ENCODE measurements around the gene SFMBT2. TPM values are rescaled to one million over a fixed set of nuclear protein-coding genes. Genes with fewer than 3 reads are reported as not detected.
A peak's percentile ranks its signal among the peaks of the same experiment; 100 is the strongest.

SFMBT2 gene
- total and polyA plus RNA-seq, 9 donors, result 6.1 to 9.8 (median 7.7) TPM

DNA sequence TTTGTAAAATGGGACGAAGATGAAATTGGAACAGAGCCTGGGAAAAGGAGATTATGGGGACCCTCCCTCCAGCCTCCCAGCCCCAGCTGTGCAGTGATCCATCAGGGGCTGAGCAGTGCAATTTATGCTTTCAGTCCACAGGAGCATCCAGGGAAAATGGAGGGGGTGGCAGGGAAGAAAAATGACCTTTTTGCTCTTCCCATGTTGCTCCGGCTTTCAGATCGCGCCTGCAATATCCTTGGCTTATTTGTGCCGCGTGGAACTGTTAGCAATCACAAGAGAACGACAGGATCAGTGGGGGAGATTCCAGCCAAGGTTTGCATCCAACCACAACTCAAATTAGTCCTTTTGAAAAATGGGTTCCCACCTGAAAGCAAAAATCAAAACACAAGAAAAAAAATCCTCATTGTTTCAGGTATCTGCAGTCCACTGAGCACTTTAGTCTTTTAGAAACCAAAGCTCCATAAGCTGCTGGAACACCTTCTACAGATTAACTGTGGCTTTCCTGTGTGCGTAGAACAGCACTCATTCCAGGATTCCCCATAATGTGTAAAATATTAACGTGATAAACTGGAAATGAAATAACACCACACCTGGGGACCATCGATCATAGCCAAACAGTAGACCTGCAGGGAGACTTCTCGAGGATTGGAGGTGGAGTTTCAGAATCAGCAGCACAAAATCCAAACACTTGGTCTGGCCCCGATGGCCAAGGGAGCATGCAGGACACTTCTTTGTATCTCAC is 30.7 kb upstream of the SFMBT2 start:
- H3K9me3 ChIP-seq (replicated peaks; ENCODE audit: control insufficient read depth, low read depth, low read length), result no peaks in the 10 kb centered on the region
- H3K27me3 ChIP-seq (ENCODE audit: control insufficient read depth, insufficient read depth, low read length), result peaks cover 2% of the 10 kb centered on the region
- no peak overlapping the region for H3K27ac ChIP-seq (ENCODE audit: low read length)
- H3K4me3 ChIP-seq (ENCODE audit: low read length), result no peak overlapping the region
- no peaks in the 10 kb centered on the region for H3K36me3 ChIP-seq (ENCODE audit: control insufficient read depth, insufficient read depth, low read length)
- WGBS (ENCODE audit: insufficient coverage), result 69% methylated on average over 5 of the region's 12 CpGs
- peaks cover 4% of the 10 kb centered on the region for H3K4me1 ChIP-seq (ENCODE audit: control insufficient read depth, insufficient read depth, low read length)
- DNase-seq, result no peak

DNA sequence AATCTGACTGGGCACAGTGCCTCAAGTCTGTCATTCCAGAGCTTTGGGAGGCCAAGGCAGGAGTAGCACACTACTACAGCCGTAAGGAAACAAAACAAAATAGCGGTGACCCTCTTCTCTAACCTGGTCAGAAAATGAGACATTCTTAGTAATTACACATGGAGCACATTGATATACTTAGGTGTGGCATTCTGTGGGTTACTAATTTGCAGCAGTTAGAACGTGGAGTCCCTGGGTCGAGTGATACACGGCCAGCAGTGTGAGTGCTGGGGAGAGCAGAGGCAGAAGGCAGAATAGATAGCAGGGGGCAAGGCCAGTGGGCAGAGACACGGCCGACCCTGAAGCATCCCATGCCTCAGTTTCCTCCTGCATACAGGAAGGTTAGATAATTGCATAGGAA is 28.9 kb upstream of the SFMBT2 start:
- H3K27ac ChIP-seq (ENCODE audit: low read length), result no peak overlapping the region
- WGBS (ENCODE audit: insufficient coverage), result 58% methylated on average over 3 of the region's 7 CpGs
- H3K36me3 ChIP-seq (ENCODE audit: control insufficient read depth, insufficient read depth, low read length), result no peaks in the 10 kb centered on the region
- peaks cover 2% of the 10 kb centered on the region for H3K4me1 ChIP-seq (ENCODE audit: control insufficient read depth, insufficient read depth, low read length)
- H3K9me3 ChIP-seq (replicated peaks; ENCODE audit: control insufficient read depth, low read depth, low read length), result no peaks in the 10 kb centered on the region
- DNase-seq, result no peak
- H3K27me3 ChIP-seq (ENCODE audit: control insufficient read depth, insufficient read depth, low read length), result peaks cover 2% of the 10 kb centered on the region
- H3K4me3 ChIP-seq (ENCODE audit: low read length), result no peak overlapping the region

DNA sequence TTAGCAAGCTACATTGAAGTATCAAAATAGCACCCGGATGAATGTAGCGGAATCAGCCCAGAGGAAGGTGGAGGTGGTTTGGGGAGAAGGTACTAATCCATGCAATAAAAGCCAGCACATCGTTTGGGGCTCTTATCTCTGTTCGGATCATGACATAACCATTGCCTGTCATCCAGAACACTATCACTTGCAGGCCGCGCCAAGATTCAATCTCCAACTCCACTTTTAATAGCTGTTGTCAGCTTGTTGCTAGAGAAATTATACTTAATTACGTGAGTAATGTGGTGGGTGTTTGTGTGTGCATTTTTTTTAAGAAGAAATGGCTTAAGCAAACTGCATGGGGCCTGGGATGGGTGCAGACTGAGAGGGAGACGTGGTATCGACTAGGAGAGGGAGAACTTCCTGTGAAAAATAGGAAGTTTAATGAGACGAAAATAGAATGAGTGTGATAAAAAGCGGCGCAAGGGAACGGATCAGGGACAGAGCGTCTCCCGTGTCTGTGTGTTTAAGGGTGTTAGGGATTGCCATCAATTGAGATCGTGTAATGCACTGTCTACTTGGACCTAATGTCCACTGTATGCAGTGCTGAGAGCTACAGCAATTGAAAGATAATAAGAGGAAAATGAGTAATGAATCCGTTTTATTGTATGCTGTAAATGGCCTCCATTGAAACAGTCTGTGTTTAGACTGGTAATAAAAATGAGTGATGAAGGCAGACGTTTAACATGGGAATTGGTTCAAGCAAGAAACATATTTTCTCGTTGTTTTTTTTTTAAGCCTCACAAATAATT is 27.6 kb upstream of the SFMBT2 start:
- 19% methylated on average over 10 of the region's 19 CpGs for WGBS (ENCODE audit: insufficient coverage)
- no peak overlapping the region for H3K4me3 ChIP-seq (ENCODE audit: low read length)
- H3K4me1 ChIP-seq (ENCODE audit: control insufficient read depth, insufficient read depth, low read length), result no peaks in the 10 kb centered on the region
- no peaks in the 10 kb centered on the region for H3K27me3 ChIP-seq (ENCODE audit: control insufficient read depth, insufficient read depth, low read length)
- no peak overlapping the region for H3K27ac ChIP-seq (ENCODE audit: low read length)
- no peaks in the 10 kb centered on the region for H3K36me3 ChIP-seq (ENCODE audit: control insufficient read depth, insufficient read depth, low read length)
- DNase-seq, result peak; percentile 31
- no peaks in the 10 kb centered on the region for H3K9me3 ChIP-seq (replicated peaks; ENCODE audit: control insufficient read depth, low read depth, low read length)

DNA sequence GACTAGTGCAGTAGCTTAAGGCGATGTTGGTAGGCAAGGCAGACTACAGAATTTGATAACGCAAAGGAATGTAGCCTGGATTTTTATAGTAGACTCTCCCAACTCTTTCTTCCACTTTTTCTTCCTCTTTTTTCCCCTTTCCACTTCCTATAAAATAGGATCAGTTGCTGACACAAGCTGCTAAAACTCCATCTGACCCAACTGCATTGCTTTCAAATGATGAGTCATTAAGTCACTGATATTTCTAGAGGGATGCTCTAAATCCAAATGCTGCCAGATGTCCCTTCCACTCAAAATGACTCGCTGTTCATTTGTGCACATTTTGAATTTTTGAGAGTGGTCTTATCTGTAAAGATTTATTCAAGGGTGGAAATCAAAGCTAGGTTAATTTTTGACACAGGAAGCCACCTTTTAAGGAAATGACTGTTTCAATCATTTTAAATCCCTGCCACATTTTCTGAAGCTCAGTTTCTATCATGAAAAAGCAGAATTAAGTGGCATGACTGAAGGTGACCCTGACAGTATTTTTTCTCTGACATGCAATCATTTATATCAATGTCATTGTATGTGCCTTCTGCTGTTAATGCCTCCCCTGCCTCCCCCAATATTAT is 25.8 kb upstream of the SFMBT2 start:
- no peak overlapping the region for H3K27ac ChIP-seq (ENCODE audit: low read length)
- no peaks in the 10 kb centered on the region for H3K36me3 ChIP-seq (ENCODE audit: control insufficient read depth, insufficient read depth, low read length)
- H3K4me3 ChIP-seq (ENCODE audit: low read length), result no peak overlapping the region
- no CpG with 5 or more reads among the region's 3 CpGs for WGBS (ENCODE audit: insufficient coverage)
- H3K4me1 ChIP-seq (ENCODE audit: control insufficient read depth, insufficient read depth, low read length), result no peaks in the 10 kb centered on the region
- H3K27me3 ChIP-seq (ENCODE audit: control insufficient read depth, insufficient read depth, low read length), result peaks cover 2% of the 10 kb centered on the region
- peak; percentile 48 for DNase-seq
- no peaks in the 10 kb centered on the region for H3K9me3 ChIP-seq (replicated peaks; ENCODE audit: control insufficient read depth, low read depth, low read length)

DNA sequence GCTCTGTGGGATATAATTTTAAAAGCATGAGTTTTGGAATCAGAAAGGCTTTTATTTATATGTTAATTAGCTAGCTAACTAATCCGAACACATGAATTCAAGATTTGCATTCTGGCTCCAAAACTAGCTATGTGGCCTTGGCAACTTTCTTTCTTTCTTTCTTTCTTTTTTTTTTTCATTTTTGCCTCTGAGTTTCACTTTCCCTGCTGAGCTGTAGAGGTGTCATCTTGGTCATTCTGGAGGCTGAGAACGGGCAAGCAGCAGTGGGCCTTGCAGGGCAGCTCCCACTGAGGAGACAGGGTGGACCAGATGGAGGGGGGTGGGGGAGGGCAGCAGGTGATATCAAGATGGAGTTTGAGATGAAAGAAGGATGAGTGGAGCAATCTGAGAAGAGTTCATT is 24.8 kb upstream of the SFMBT2 start:
- 67% methylated on average over 1 of the region's 2 CpGs for WGBS (ENCODE audit: insufficient coverage)
- H3K4me1 ChIP-seq (ENCODE audit: control insufficient read depth, insufficient read depth, low read length), result no peaks in the 10 kb centered on the region
- H3K4me3 ChIP-seq (ENCODE audit: low read length), result no peak overlapping the region
- H3K9me3 ChIP-seq (replicated peaks; ENCODE audit: control insufficient read depth, low read depth, low read length), result no peaks in the 10 kb centered on the region
- H3K27ac ChIP-seq (ENCODE audit: low read length), result no peak overlapping the region
- DNase-seq, result no peak
- H3K36me3 ChIP-seq (ENCODE audit: control insufficient read depth, insufficient read depth, low read length), result no peaks in the 10 kb centered on the region
- H3K27me3 ChIP-seq (ENCODE audit: control insufficient read depth, insufficient read depth, low read length), result peaks cover 2% of the 10 kb centered on the region

DNA sequence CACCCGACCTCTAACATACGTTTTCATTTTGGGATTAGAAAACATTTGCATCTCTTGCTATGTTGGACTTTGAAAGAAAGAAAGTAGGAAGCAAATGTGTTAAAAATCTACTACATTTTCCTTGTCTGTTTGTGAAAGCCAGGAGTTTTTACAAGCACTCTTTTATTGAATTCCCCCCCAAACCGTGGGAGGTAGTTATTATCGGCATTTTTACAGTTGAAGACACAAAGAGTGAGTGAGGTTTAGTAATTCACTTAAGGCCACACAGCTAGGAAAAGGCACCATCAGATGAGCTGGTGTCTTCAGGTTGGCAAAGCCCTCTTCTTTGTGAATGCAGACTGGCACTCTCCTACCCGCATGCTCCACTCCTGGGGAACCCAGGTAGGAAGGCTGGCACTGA is 23.5 kb upstream of the SFMBT2 start:
- no peaks in the 10 kb centered on the region for H3K36me3 ChIP-seq (ENCODE audit: control insufficient read depth, insufficient read depth, low read length)
- no peak overlapping the region for H3K27ac ChIP-seq (ENCODE audit: low read length)
- no peaks in the 10 kb centered on the region for H3K9me3 ChIP-seq (replicated peaks; ENCODE audit: control insufficient read depth, low read depth, low read length)
- H3K27me3 ChIP-seq (ENCODE audit: control insufficient read depth, insufficient read depth, low read length), result peaks cover 2% of the 10 kb centered on the region
- DNase-seq, result no peak
- H3K4me1 ChIP-seq (ENCODE audit: control insufficient read depth, insufficient read depth, low read length), result no peaks in the 10 kb centered on the region
- no CpG with 5 or more reads among the region's 5 CpGs for WGBS (ENCODE audit: insufficient coverage)
- H3K4me3 ChIP-seq (ENCODE audit: low read length), result no peak overlapping the region

DNA sequence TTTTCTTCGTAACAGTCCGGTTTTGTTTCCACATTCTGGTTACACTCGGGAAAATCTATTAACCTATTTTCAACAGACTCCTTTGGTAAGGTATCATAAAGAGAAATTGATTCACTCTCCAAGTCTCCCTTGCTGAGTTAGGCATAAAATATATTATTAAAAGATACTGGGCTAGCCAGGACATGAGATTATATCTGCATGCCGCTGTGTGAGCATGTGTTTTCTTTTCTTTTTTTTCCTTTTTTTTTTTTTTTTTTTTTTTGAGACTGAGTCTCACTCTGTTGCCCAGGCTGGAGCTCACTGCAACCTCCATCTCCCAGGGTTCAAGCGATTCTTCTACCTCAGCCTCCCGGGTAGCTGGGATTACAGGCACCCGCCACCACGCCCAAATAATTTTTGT is 23.0 kb upstream of the SFMBT2 start:
- Histone ChIP-seq H3K9me3 (replicated peaks; ENCODE audit: control insufficient read depth, low read depth, low read length) (no peaks in the 10 kb centered on the region), H3K4me1 (ENCODE audit: control insufficient read depth, insufficient read depth, low read length) (no peaks in the 10 kb centered on the region), H3K36me3 (ENCODE audit: control insufficient read depth, insufficient read depth, low read length) (no peaks in the 10 kb centered on the region), H3K27me3 (ENCODE audit: control insufficient read depth, insufficient read depth, low read length) (peaks cover 2% of the 10 kb centered on the region), H3K4me3 (ENCODE audit: low read length) (no peak overlapping the region), H3K27ac (ENCODE audit: low read length) (no peak overlapping the region)
- WGBS (ENCODE audit: insufficient coverage), result no CpG with 5 or more reads among the region's 8 CpGs
- no peak for DNase-seq

DNA sequence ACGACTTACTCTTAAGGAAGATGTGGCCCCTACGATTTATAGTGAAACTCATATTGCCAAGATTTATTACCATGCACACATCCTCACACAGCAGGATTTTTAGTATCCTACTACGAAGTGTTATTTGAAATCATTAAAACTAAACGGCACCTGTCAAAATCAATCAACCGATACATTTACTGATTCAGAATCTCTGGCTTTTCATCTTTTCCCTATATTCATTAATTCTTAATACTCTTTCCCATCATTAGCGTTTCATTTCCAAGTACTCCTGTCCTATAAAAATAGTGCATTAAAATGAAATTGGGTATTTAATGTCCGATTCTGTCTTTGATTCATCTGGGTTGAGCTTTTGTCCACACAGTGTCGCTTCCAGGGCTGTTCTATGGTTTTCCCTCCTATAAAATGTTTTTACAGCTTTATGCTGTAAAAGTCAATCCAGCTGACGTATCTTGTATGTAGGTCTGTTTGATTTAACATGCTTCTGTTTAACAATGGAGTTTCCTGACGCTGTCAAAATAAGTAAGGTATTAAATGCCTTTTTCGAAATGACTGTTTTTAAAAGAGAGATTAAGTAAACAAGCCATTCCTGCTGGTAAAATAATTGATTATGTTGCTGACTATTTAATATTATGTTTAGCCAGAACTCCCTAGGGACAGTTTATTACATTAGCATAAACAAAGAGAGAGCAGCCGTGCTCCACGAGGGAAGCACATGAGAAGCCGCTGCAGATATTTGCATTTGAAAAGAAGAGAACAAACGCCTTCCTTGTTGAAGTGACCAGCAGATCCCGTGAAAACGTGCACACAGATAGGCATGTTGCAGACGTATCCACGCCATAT is 22.3 kb upstream of the SFMBT2 start:
- Histone ChIP-seq H3K27me3 (ENCODE audit: control insufficient read depth, insufficient read depth, low read length) (peaks cover 2% of the 10 kb centered on the region), H3K4me3 (ENCODE audit: low read length) (no peak overlapping the region), H3K4me1 (ENCODE audit: control insufficient read depth, insufficient read depth, low read length) (no peaks in the 10 kb centered on the region), H3K27ac (ENCODE audit: low read length) (no peak overlapping the region), H3K36me3 (ENCODE audit: control insufficient read depth, insufficient read depth, low read length) (no peaks in the 10 kb centered on the region), H3K9me3 (replicated peaks; ENCODE audit: control insufficient read depth, low read depth, low read length) (no peaks in the 10 kb centered on the region)
- 28% methylated on average over 5 of the region's 19 CpGs for WGBS (ENCODE audit: insufficient coverage)
- peak; percentile 43 for DNase-seq

DNA sequence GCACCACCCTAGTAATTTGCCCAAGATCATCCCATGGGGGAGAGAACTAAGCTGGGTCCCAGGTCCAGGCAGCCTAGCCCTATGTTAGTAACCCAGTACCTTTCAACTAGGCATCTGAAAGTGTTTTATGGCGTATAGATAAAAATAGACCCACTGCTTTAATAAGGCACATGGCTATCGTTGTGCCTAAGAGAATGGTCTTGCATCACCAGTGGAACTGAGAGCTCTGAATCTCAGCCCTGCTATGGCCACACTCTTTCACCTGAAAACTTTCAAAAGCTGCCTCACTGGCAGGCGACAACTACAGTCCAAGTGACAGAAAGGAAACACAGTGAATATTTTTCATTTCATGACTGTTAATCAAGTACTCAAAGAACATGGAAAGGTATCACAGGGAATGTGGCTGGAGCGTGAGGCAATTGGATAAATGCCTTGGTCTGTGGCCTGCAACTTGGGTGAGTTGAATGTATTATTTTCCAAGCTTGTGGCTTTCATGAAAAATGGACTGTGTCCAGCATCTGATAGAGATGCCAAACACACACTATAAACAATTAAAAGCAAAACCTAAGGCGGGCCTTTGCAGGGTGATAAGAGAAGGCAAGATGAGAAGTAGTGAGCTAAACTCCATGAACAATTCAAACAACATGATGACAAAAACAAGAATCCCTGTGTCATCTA is 18.0 kb upstream of the SFMBT2 start:
- Histone ChIP-seq H3K9me3 (replicated peaks; ENCODE audit: control insufficient read depth, low read depth, low read length) (no peaks in the 10 kb centered on the region), H3K27ac (ENCODE audit: low read length) (no peak overlapping the region), H3K36me3 (ENCODE audit: control insufficient read depth, insufficient read depth, low read length) (no peaks in the 10 kb centered on the region), H3K4me3 (ENCODE audit: low read length) (no peak overlapping the region), H3K4me1 (ENCODE audit: control insufficient read depth, insufficient read depth, low read length) (no peaks in the 10 kb centered on the region), H3K27me3 (ENCODE audit: control insufficient read depth, insufficient read depth, low read length) (peaks cover 2% of the 10 kb centered on the region)
- DNase-seq, result no peak
- no CpG with 5 or more reads among the region's 5 CpGs for WGBS (ENCODE audit: insufficient coverage)
